NK-92 (cell line): ENCODE data around the gene FOLR2.
"Not testable (repeated sequence)": the region's sequence is repeated elsewhere in the genome, so short reads cannot be mapped to it uniquely, and the experiment has no call there.

ENCODE experiments used
- DNase-seq: peaks from one replicate; lab custom pipeline; 2025; ENCODE audit not compliant: unreplicated experiment; lab: John Stamatoyannopoulos, UW

The FOLR2 gene

GRCh38 chr11:72266960-72267359 lies 50.4 kb downstream of the FOLR2 start:
- DNase-seq: not testable (repeated sequence)

DNA sequence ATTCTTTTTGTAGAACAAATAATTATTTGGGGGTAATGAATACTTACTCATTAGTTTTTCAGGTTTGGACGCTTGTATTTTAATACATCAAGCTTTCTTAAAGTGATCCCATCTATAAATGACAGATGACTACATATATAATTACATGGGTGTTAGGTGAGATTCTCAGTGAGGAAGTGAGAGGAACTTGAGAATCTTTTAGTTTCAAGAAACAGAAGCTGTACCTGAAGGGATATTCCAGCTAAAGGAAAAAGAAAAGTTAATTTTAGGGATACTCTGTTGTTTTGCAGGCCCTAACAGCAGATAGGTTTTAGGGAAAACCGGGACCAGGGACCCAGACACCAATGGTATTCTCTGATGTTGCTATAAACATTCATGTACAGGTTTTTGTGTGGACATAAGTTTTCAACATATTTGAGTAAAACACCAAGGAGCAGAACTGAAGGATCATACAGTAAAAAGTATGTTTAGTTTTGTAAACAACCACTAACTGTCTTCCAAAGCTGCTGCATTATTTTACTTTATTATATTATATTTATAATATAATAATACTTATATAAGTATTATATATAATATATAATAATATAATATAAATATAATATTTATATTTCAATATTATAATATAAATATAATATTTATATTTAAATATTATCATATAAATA lies 51.5 kb downstream of the FOLR2 start:
- DNase-seq: no peak
